NCI-H510A treated with DMSO at 0.1 percent for 48 hours (cell line): ENCODE results near the gene CGNL1.

ENCODE experiments used
- DNase-seq: peaks from one replicate; lab custom pipeline; 2025; lab: John Stamatoyannopoulos, UW

Gene CGNL1

DNA sequence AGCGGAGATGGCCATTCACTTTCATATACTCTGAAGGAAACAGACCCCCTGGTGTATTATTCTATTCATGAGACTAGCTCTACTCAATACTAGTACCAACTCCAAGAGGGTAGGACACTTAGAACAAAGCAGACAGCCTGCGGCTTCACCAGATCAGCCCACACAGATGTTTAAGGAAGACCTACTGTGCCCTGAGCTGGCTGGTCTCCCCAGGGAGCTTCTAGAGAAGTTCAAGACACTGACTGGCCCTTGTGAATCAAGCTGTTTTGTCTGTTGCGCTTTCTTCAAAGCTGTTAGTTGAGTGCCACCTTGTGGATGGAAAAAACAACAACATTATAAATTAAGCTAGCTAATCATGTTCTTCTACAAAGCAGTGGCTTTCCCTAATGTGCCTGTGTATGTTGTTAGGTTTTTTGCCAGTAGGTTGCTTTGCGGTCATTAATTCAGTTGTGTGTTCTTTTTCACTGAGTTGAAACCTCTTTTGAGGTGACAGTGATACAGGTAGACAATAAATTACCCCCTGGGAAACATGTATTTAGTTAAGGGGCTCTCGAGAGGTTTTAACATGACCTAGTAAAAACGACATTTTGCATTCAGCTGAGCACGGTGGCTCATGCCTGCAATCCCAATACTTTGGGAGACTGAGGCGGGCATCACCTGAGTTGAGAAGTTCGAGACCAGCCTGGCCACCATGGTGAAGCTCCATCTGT is 151.2 kb downstream of the CGNL1 start:
- DNase-seq: peak; percentile 90

DNA sequence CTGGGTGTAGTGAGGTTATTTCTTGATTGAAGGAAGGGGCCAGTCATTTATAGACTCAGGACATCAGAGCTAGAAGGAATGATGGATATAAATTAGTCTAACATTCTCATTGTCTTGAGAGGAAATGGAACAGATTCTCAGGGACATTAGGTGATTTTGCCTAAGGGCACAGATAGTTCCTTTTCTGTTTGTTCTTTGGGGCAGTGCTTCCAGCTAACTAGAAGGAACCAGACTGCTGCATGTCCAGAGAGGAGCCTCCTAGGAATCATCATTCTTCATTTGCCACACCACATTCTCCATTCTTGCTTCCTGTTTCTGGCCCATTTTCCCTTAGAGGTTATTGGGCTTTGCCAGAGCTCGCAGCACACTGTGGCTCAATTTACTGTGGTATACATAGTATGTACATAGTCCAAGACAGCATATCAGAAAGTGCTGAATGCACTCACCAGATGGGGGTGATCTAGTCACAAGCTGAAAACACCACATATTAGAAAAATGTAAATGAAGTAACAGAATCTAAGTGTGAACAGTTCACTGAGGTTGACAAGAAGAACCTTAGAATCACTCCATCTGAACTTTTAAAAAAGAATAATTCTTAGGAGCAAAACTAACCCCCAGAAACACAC is 152.7 kb downstream of the CGNL1 start:
- DNase-seq: no peak

DNA sequence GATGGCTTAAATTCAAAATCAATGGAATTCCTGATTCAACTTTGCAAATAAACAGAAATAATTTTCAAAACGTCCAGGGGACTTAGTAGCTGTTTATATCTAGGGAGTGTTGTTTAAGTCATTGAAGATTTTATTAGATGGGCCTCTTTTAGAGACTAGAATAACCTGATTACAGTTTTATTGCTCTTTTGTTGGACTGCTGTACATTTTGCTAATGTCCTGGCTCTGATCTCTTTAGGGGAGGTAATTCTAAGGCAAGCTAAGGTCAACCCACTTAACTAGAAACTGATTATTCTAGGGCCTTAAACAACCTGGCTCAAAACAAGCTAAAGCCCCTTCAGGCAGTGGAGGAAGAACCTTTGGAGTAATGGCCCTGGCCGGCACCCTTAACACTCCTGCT is 153.4 kb downstream of the CGNL1 start:
- no peak for DNase-seq

DNA sequence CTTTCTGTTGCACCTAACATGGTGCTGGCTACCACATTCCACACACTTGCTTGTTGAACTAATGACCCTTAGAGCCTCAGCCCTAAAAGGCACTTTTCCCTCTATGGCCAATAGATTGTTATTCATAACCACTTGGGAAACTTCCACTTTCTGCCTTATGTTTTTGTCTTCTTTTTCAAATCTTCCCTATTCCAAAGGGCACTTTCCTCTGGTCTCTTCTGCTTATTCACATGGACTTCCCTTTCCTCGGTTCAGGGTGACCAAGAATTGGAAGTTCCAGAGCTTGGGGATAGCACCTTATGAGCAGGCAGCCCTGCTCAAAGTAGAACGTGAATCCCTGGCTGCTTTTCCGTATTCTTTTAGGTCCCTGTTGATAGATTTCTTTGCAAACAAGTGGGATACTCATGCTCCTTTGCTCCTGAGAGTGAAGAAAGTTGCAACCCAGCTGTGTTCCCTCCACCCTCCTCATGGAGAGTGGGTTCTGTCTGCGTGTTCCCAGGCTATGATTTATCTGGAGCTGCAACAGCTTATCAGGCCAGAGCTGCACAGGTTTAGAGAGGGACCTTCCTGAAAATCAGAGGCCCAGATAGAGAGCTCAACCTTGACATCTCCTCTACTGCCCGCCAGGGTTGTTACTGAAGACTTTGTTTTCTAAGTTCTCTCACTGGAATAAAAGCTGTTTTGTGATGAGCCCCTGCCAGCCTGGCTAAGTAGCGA is 156.6 kb downstream of the CGNL1 start:
- DNase-seq: no peak

DNA sequence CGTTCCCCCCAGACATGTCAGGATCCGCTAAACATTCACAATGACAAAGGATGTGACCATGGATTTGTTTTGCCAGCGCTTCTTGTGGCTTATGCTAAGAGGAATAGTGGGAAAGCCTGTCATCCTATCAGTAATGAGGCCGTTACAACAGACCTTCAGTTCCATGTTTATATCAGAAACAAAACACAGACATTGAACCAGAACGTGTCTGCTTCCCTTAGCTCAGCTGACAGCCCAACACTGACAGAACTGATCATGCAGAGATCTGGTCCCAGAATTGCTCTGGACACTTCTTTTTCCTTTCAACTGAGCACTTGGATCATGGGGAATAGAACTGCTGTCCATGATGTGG is 157.1 kb downstream of the CGNL1 start:
- no peak for DNase-seq

DNA sequence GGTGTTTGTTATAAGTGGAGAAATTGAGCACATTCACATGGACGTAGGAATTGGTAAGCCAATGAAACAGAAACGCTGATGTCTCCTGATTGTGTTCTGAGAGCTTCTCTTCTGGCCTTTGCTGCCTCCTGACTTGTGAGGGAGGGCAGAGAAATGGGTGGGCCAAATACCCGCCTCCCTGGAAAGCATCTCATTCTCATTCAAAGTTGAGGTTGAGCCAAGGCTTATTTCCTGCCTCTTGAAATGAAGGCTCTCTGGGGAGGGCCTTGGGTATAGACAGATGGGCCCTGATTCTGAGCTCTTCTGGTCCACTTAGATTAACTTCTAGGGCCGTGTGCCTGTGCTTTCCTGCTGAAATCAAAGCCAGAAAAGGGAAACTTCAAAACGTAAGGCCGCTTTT is 158.0 kb downstream of the CGNL1 start:
- DNase-seq: no peak

DNA sequence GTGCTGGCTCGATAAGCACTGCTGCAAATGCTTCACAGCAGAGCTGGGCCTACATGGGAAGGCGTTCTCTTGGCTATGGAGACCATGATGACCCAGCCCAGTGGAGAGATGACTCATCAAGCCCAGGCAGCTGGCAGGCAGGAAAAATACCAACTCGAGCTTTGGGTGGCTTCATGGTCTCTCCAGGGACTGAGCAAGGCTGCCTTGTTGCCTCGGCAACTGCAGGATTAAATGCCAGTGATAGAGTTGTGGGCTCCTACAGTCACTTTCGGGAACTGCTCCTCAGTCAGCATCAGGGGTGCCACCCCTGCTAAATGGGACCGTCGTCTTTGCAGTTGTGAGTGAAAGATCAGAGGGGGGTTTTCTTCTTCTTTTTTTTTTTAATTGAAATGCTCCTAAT is 160.8 kb downstream of the CGNL1 start:
- peak; percentile 80 for DNase-seq

DNA sequence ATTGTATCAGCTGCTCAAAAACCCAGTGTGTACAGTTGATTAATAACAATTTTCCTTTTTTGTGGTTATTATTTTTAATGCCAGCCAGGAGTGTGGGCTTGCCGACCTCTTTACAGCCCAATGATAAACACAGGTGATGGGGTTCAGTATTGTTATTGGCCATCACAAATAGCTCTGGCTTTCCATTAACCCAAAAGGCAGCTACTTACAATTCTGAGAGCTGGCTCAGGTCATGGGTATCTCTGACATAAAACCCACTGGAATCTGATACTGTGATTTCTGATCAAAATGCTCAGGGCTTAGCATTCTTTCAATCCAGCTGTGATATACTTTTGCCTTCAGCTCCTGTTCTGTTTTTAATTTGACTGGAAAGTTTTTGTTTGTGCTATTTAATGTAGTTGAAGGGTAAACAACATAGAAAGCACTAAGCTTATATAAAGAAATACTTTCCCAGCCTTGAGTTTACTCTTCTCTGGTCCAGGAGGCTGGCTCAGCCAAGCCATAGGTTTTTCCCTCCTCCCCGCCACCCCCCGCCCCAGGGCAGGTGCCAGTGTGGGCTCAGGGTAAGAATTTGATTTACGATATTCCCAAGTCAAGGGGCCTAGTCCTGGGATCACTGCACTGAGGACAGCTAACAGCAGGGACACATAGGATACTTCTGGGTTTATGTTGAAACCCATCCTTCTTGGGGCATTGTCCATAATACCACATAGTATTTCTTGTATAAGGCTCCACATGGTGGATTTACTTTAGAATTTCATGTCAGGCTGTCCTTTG is 161.4 kb downstream of the CGNL1 start:
- DNase-seq: peak; percentile 38

DNA sequence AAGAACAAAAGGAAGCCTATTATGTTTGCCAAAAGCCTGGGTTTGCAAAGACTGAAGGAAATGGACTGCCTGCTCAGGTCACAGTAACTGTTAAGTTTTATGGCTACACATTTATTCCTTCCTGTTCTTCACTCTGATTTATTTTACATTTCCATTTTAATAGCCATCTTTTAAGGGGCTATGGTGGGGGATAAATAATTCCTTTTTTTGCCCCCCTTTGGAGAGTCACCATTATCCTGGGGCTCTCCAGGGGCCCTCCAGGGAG is 161.9 kb downstream of the CGNL1 start:
- DNase-seq: peak; percentile 38

DNA sequence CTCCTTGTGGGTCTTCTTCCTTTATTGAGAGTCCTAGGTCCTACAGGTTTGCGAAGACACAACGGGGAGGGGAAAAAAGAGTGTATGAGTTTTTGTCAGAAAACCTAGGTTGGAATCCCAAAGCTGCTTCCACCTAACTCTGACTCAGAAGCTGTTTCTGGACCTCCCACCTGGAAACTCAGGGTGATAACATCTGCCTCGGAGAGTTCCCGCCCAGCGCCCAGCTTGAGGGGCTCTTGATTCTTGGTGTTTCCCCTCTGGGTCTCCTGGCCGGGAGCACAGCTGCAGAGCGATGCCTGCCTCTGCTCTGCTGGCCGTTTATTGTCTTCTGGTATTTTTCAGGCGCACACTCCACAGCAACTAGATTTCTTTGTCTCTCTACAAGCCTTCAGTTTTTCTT is 162.5 kb downstream of the CGNL1 start:
- DNase-seq: no peak

DNA sequence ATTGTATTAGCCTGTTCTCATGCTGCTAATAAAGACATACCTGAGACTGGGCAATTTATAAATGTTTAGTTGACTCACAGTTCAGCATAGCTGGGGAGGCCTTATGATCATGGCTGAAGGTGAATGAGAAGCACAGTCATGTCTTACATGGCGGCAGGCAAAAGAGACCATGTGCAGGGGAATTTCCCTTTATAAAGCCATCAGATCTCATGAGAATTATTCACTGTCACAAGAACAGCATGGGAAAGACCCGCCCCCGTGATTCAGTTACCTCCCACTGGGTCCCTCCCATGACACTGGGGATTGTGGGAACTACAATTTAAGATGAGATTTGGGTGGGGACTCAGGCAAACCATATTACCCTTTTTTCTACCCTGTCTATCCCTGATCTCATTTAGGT is 163.9 kb downstream of the CGNL1 start:
- DNase-seq: no peak

DNA sequence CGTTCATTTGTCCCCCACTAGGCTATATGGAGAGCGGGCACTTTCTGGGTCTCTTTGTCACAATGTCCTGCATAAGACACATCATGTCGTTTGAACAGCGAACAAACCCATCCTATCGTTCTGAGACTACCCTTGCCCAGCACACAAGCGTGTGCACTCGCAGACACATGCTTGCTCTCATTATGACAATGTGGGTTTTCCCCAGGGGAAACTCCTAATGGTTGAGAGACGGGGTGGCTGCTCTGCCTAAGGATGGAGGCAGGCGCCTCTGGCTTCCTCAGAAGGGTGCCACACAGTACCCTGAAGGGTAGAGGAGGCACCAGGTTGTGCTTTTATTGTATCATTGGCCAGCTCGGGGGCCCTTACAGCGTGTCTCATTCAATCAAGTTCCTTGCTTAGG is 164.4 kb downstream of the CGNL1 start:
- no peak for DNase-seq

DNA sequence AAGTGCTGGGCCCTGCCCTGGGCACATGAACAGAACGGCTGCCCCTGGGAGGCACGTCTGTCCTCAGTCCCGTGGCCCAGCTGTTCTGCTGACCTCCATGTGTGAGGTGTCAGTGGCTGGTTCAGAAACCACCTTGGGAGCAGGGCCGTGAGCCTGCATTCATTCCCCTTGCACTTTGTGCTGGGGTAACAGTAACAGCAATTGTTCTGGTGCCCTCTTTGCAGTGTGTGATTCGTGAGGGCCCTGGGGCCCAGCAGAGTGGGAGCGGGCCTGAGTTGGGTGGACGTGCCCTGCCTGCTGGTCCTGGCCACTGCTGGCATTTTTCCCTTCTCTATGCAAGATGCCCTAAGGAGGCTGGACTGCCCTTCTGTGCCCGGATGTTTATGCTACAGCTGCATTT is 165.0 kb downstream of the CGNL1 start:
- no peak for DNase-seq

DNA sequence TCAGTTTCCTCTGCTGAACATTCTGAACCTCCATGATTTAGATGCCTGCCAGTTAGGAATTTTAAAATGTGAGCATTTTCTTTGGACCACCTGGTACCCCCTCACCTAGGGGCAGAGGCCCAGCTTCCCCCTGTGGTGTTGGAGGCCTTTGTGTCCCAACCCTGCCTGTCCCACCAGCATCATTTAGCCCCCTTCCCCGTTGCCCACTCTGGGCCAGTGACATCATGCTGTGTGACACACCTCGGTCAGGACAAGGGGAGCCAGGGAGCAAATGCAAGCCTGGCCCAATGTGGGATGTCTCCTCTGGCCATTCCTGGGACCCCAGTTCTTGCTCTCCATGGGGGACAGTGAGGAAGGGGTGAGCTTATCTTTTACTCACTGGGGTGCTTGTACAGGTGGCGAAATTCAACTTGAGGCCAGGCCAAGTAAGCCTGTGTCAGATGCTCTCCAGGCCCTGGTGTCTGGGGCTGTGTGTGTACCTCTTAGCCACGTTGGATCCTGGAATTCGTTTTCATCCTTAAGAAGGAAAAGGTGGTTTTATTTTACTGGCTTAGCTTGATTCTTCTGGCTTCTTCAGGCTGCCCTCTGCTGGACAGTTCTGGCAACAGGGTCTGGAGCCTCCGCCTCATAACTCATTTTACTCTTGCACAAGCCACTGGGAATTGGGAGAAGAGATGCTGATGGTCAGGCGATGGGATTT is 165.7 kb downstream of the CGNL1 start:
- peak; percentile 65 for DNase-seq

DNA sequence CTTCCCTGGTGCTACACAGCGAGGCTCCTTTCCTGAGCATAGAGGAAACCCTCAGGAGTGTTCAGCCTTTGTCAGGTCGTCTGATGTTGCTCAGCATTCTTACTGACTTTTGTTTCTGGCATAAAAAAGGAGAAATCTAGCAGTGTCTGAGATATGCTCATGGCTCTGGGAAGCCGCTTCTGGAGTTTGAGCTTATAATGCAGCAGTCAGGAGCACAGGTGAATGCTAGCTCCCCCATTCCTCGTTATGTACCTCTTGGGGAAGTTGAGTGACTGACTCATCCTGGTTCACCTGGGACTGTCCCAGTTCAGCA is 166.2 kb downstream of the CGNL1 start:
- no peak for DNase-seq

DNA sequence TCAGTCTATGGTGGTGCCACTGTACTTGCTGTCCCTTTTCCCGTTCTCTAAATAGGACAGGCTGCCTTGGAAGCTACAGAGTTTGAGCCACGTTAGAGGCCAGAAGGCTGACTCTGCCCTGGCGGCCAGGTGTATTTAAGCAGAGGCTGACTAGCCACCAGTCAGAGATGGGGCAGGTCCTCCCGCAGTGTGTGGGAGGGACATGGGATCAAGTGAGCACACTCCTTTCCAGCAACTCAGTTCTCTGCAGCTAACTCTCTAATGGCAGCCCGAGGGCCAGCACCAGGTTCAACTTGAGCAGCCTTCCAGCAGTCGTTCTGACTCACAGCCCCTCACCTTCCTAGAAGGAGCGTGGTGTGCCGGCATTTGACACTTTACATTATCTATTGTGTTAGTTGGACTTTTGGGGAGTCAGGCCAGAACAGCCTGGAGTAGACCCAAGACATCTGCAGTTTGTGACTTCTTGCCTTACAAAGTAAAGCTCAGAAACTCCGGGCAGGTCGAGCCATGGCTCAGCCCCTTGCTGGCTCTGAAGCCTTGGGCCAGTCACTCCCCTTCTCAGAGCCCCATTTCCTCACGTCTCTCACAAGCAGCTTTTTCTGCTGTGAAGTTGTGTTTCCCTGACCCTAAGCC is 168.7 kb downstream of the CGNL1 start:
- peak; percentile 10 for DNase-seq

DNA sequence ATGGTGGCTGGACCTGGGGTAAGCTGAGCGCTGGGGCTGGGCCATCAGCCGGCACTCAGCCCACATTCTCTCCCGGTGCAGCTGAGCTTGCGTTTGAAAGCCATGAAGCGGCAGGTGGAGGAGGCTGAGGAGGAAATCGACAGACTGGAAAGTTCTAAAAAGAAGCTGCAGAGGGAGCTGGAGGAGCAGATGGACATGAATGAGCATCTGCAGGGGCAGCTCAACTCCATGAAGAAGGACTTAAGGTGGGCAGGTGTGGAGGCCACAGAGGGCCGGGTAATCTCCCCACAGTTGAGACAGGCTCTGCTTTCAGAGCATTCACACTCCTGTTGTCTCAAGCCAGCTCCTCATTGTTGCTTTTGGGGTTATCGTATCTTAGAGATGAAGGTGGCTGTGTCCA is 169.7 kb downstream of the CGNL1 start:
- peak; percentile 20 for DNase-seq

DNA sequence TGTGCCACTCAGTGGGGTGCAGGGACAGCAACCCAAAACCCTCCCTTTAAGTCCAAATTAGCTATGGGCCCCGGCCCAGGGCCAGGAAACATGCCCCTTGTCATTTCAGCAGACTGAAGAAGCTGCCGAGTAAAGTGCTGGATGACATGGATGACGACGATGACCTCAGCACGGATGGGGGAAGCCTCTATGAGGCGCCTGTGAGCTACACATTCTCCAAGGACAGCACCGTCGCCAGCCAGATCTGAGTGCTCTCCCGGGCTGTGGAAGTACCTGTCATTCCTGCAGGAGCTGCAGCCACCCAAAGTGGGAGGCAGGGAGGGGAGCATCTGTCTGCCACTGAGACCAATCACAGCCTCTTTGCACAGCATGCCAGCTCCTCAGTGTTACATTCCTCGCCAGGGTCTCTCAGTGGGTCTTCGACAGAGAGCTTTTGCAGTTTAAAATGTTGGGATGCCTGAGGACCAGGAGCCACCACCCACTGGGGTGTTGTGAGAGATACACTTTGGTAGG is 171.0 kb downstream of the CGNL1 start:
- DNase-seq: no peak

DNA sequence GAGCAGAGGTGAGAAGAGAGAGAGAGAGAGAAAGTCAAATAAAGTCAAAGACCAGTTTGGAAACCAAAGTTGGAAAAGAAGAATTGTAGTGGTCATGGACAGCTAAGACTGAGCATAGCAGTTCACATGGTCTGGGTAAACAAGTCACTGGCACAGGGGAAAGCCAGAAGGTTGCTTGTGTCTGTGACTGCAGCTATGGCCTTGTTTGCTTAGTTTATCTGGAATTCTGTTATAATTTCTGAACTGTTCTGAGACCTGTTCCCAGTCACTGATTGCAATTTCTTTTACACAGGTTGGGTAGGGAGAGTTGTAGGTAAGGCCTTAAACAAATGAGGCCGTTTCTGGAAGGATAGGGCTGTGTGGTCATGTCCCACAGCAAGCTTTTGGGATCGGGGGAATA is 172.0 kb downstream of the CGNL1 start:
- no peak for DNase-seq

DNA sequence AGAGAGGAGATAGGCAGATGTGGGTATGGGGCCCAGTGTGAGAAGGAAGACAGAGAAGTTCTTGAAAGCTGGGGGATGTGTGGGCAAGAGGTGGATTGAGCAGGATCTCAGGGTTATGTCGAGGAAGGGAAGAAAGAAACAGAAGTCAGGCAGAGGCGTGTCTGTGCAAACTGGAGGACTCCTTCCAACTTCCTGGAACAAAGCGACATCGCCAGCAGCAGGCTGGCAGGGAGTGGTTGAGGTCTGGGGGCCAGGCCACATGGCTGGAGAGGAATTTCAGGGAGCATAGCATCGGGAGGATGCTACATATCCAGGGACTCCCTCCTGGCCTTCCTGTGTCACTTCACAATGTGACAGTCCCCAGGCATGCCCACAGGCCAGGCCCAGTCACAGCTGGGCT is 172.5 kb downstream of the CGNL1 start:
- DNase-seq: no peak

DNA sequence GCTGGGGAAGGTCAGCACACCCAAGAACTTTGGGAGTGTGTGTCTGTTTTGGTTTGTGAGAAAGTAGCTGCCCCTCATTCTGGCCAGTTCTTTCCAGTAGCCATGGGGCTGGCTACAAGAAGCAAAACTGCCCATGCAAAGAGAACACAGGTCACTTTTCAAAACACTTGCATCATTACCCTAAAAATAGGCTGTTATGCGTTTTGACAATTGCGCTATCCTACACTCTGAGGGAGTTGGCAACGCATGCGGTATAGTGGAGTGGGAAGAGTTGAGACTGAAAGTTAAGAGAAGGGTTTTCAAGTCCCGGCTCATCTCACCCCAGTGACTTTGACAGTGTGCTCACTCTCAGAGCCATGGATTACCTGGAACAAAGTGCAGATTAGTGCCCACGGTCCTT is 173.6 kb downstream of the CGNL1 start:
- no peak for DNase-seq

DNA sequence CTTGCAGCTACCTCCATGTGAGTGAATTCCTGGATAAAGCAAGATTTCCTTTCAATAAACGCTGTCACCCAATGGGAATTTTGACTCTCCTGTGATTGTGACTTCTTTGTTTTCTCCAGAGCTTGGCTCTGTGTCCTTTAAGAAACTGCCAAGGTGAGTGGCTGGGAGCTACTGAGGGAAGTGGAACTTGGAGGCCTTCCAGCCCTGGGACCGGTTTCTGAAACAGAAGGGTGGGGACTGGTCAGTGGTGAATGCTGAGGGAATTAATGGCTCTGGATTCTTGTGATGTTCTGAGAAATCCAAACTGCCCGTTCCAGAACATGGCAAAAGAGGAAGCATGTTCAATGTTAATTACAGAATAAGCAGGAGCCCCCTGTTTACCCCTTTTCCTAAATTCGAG is 174.3 kb downstream of the CGNL1 start:
- DNase-seq: no peak
